Keratinocyte (primary cell): ENCODE data around the gene CDC42SE2. TPM values are rescaled to one million over a fixed set of nuclear protein-coding genes. Genes with fewer than 3 reads are reported as not detected.
"Not testable (repeated sequence)": the region's sequence is repeated elsewhere in the genome, so short reads cannot be mapped to it uniquely, and the experiment has no call there.

Source experiments
- DNase-seq: peaks from one replicate; pipeline ENCODE4 v3.0.0-alpha.2; 2011; ENCODE audit warnings: low read depth, missing footprints, low spot score
- FAIRE-seq: peaks from 2 replicates; lab custom pipeline; 2011; peaks lifted over from hg19 to GRCh38; lab: Jason Lieb, UNC
- H2AFZ ChIP-seq: 2 replicates; pipeline ENCODE4 v1.6.0; 2012; ENCODE audit warnings: low read length, control low read depth, inconsistent platforms; ENCODE audit not compliant: control insufficient read depth
- H3K27ac ChIP-seq: 2 replicates; pipeline ENCODE4 v1.5.1; 2011; ENCODE audit warnings: low read length; ENCODE audit not compliant: control insufficient read depth, insufficient read depth
- H3K27me3 ChIP-seq: 3 replicates; pipeline ENCODE4 v1.6.0; 2011; ENCODE audit warnings: low read length; ENCODE audit not compliant: control insufficient read depth, insufficient read depth; ENCODE audit errors: extremely low read depth
- H3K36me3 ChIP-seq, 2 experiments: 2 replicates in 1 of 2; 3 replicates in 1 of 2; pipeline ENCODE4 v1.5.1; 2011; ENCODE audit warnings: low read length in 2 of 2, mild to moderate bottlenecking in 1 of 2; ENCODE audit not compliant: control insufficient read depth in 2 of 2, insufficient read depth in 2 of 2; ENCODE audit errors: extremely low read depth in 1 of 2
- H3K4me1 ChIP-seq: 3 replicates; pipeline ENCODE4 v1.5.1; 2011; ENCODE audit warnings: low read length; ENCODE audit not compliant: control insufficient read depth, insufficient read depth; ENCODE audit errors: extremely low read depth
- H3K4me2 ChIP-seq: 3 replicates; pipeline ENCODE4 v1.6.0; 2011; ENCODE audit warnings: low read depth, low read length; ENCODE audit not compliant: control insufficient read depth, insufficient read depth; ENCODE audit errors: extremely low read depth
- H3K4me3 ChIP-seq, 3 experiments: fragments of 200-600 bp in 1 of 3; sonication (generic) in 1 of 3; 2 replicates in 2 of 3; 3 replicates in 1 of 3; pipeline ENCODE4 v1.5.1; 2011 to 2016; ENCODE audit warnings: low read length in 3 of 3, mild to moderate bottlenecking in 3 of 3, control low read depth in 2 of 3, inconsistent platforms in 1 of 3, low read depth in 1 of 3, mixed read lengths in 1 of 3, mixed run types in 1 of 3, moderate library complexity in 1 of 3; ENCODE audit not compliant: control insufficient read depth in 2 of 3, insufficient read depth in 2 of 3; ENCODE audit errors: extremely low read depth in 1 of 3
- H3K79me2 ChIP-seq: 2 replicates; pipeline ENCODE4 v1.6.0; 2012; ENCODE audit warnings: low read length; ENCODE audit not compliant: control insufficient read depth, insufficient read depth
- H3K9ac ChIP-seq: 3 replicates; pipeline ENCODE4 v1.6.0; 2011; ENCODE audit warnings: low read length; ENCODE audit not compliant: control insufficient read depth, insufficient read depth; ENCODE audit errors: extremely low read depth
- H3K9me1 ChIP-seq: 3 replicates; pipeline ENCODE4 v1.6.0; 2011; ENCODE audit warnings: low read length; ENCODE audit not compliant: control insufficient read depth, insufficient read depth; ENCODE audit errors: extremely low read depth
- H3K9me3 ChIP-seq: 2 replicates; pipeline ENCODE4 v1.5.1; 2012; ENCODE audit warnings: low read depth, low read length; ENCODE audit not compliant: control insufficient read depth
- H4K20me1 ChIP-seq: 3 replicates; pipeline ENCODE4 v1.6.0; 2011; ENCODE audit warnings: low read length; ENCODE audit not compliant: control insufficient read depth, insufficient read depth; ENCODE audit errors: extremely low read depth
- CTCF ChIP-seq, 3 experiments: IDR thresholded peaks in 1 of 3; conservative IDR thresholded peaks in 1 of 3; optimal IDR thresholded peaks in 1 of 3; 2 replicates in 2 of 3; 3 replicates in 1 of 3; pipeline versions ENCODE3 to v1.5.1; 2011; ENCODE audit warnings: low read length in 3 of 3, mild to moderate bottlenecking in 3 of 3, moderate library complexity in 2 of 3, control low read depth in 1 of 3, inconsistent platforms in 1 of 3; ENCODE audit not compliant: insufficient read depth in 2 of 3; ENCODE audit errors: extremely low read depth in 1 of 3
- EZH2 ChIP-seq: IDR thresholded peaks from one replicate; pipeline ENCODE4 v1.6.1; 2012; ENCODE audit warnings: inconsistent platforms, mild to moderate bottlenecking, low read length, moderate library complexity
- dilution Hi-C: fragments of 300-500 bp; cut with MboI; formaldehyde crosslinking; loops from one replicate; pipeline ENCODE4 v1.7.0; 2020; ENCODE audit warnings: low sequenced_read_pairs; ENCODE audit not compliant: extremely low pct_ligation_motif_present
- polyA plus RNA-seq, 5 experiments: library from polyadenylated mRNA; depleted of rRNA in 3 of 5; stranded (reverse) in 3 of 5; stranded (forward) in 1 of 5; unstranded in 1 of 5; fragments of >200 nt; gene quantifications; 1 replicate in 1 of 5; 2 replicates in 3 of 5; 3 replicates in 1 of 5; pipeline versions ENCODE4 v1.2.1 to v1.2.3, GENCODE V29; 2011 to 2012; ENCODE audit warnings: missing spikeins in 2 of 5, low read depth in 1 of 5, low replicate concordance in 1 of 5

The CDC42SE2 gene
- polyA plus RNA-seq, 1 donor (not counting 4 experiments of a cell fraction or from before 2014, with no cell fraction given) = 32.5 TPM

GRCh38 chr5:131338051-131338453 lies 74.2 kb downstream of the CDC42SE2 start:
- H3K4me3 ChIP-seq = no peak overlapping the region
- dilution Hi-C loops = no loop called here

GRCh38 chr5:131344288-131344687 lies 80.4 kb downstream of the CDC42SE2 start:
- dilution Hi-C loops, H2AFZ ChIP-seq, H3K9me1 ChIP-seq, H3K4me2 ChIP-seq, FAIRE-seq, H3K9ac ChIP-seq, H3K36me3 ChIP-seq, H3K27me3 ChIP-seq, DNase-seq, H3K4me3 ChIP-seq, H3K9me3 ChIP-seq, H3K27ac ChIP-seq, H3K4me1 ChIP-seq, H4K20me1 ChIP-seq, H3K79me2 ChIP-seq: not testable (repeated sequence)

More at GRCh38 chr5:131338051-131338453, 74.2 kb downstream of the CDC42SE2 start:
- Histone ChIP-seq H3K79me2 (peaks cover 24% of the 10 kb centered on the region), H4K20me1 (no peaks in the 10 kb centered on the region), H3K27me3 (no peaks in the 10 kb centered on the region), H3K9ac (no peak overlapping the region), H3K9me3 (no peaks in the 10 kb centered on the region), H3K4me2 (no peak overlapping the region), H2AFZ (no peak overlapping the region), H3K27ac (no peak overlapping the region), H3K36me3 (no peaks in the 10 kb centered on the region), H3K4me1 (no peaks in the 10 kb centered on the region), H3K9me1 (no peaks in the 10 kb centered on the region)
- FAIRE-seq = no peak
- TF ChIP-seq CTCF (optimal IDR thresholded peaks at IDR 0.05 in 1 of 3, IDR thresholded peaks at IDR 0.05 in 1 of 3, conservative IDR thresholded peaks at IDR 0.05 in 1 of 3; ENCODE audit: extremely low read depth in 1 of 3, insufficient read depth in 2 of 3, low read length in 3 of 3) (no peak), EZH2 (no peak)
- no peak for DNase-seq

GRCh38 chr5:131346204-131346603 lies 82.4 kb downstream of the CDC42SE2 start:
- H3K36me3 ChIP-seq, H3K4me3 ChIP-seq, H3K27me3 ChIP-seq, H3K9me1 ChIP-seq, dilution Hi-C loops, H3K27ac ChIP-seq, H4K20me1 ChIP-seq, H2AFZ ChIP-seq, H3K4me1 ChIP-seq, DNase-seq, H3K79me2 ChIP-seq, FAIRE-seq, H3K4me2 ChIP-seq, H3K9me3 ChIP-seq, H3K9ac ChIP-seq: not testable (repeated sequence)
